ENCODE data around the gene SSBP3. TPM values are rescaled to one million over a fixed set of nuclear protein-coding genes. Genes with fewer than 3 reads are reported as not detected.

The SSBP3 gene
- total RNA-seq, 1 donor from 2014 or later, result 29.7 TPM

GRCh38 chr1:54307305-54307704, 98.9 kb downstream of the SSBP3 start:
- no peaks in the 10 kb centered on the region for H3K4me1 Mint-ChIP-seq
- ATAC-seq (ENCODE audit: low read depth) (no peak), DNase-seq (no peak)
- ChIA-PET CTCF (no interaction called here), POLR2A (no interaction called here)
- no peak overlapping the region for H3K27ac Mint-ChIP-seq
- H3K36me3 Mint-ChIP-seq (ENCODE audit: low read depth), result no peaks in the 10 kb centered on the region
- intact Hi-C loops (cut with micrococcal nuclease), result no loop called here
- H3K4me3 Mint-ChIP-seq, result no peak overlapping the region
- no peaks in the 10 kb centered on the region for H3K9me3 Mint-ChIP-seq
- TF ChIP-seq, protein P1, sequence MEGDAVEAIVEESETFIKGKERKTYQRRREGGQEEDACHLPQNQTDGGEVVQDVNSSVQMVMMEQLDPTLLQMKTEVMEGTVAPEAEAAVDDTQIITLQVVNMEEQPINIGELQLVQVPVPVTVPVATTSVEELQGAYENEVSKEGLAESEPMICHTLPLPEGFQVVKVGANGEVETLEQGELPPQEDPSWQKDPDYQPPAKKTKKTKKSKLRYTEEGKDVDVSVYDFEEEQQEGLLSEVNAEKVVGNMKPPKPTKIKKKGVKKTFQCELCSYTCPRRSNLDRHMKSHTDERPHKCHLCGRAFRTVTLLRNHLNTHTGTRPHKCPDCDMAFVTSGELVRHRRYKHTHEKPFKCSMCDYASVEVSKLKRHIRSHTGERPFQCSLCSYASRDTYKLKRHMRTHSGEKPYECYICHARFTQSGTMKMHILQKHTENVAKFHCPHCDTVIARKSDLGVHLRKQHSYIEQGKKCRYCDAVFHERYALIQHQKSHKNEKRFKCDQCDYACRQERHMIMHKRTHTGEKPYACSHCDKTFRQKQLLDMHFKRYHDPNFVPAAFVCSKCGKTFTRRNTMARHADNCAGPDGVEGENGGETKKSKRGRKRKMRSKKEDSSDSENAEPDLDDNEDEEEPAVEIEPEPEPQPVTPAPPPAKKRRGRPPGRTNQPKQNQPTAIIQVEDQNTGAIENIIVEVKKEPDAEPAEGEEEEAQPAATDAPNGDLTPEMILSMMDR (IDR thresholded peaks at IDR 0.05), result no peak
- no peaks in the 10 kb centered on the region for H3K27me3 Mint-ChIP-seq

- TF ChIP-seq, protein P1 (IDR thresholded peaks at IDR 0.05), result no peak
- intact Hi-C loops (cut with micrococcal nuclease), result no loop called here
- ATAC-seq (ENCODE audit: low read depth) (no peak), DNase-seq (no peak)
- H3K4me1 Mint-ChIP-seq, result no peaks in the 10 kb centered on the region
- H3K9me3 Mint-ChIP-seq, result no peaks in the 10 kb centered on the region
- H3K27ac Mint-ChIP-seq, result no peak overlapping the region
- POLR2A ChIA-PET, result no interaction called here
- CTCF ChIA-PET, result no interaction called here
- H3K4me3 Mint-ChIP-seq, result no peak overlapping the region
- no peaks in the 10 kb centered on the region for H3K36me3 Mint-ChIP-seq (ENCODE audit: low read depth)
- no peaks in the 10 kb centered on the region for H3K27me3 Mint-ChIP-seq
These were observed 100.2 kb downstream of the SSBP3 start for GRCh38 chr1:54305906-54306514.

- ChIA-PET CTCF (no interaction called here), POLR2A (no interaction called here)
- Mint-ChIP-seq H3K27me3 (no peaks in the 10 kb centered on the region), H3K4me3 (no peak overlapping the region), H3K36me3 (ENCODE audit: low read depth) (no peaks in the 10 kb centered on the region), H3K27ac (no peak overlapping the region), H3K4me1 (peaks cover 7% of the 10 kb centered on the region), H3K9me3 (no peaks in the 10 kb centered on the region)
- ATAC-seq (ENCODE audit: low read depth), result no peak
- no peak for DNase-seq
- TF ChIP-seq, protein P1 (IDR thresholded peaks at IDR 0.05), result no peak
- intact Hi-C loops (cut with micrococcal nuclease), result no loop called here
These were observed 101.7 kb downstream of the SSBP3 start for GRCh38 chr1:54304518-54304917.

- no peak overlapping the region for H3K4me3 Mint-ChIP-seq
- POLR2A ChIA-PET, result no interaction called here
- intact Hi-C loops (cut with micrococcal nuclease), result no loop called here
- no peaks in the 10 kb centered on the region for H3K36me3 Mint-ChIP-seq (ENCODE audit: low read depth)
- CTCF ChIA-PET, result no interaction called here
- DNase-seq (no peak), ATAC-seq (ENCODE audit: low read depth) (no peak)
- no peaks in the 10 kb centered on the region for H3K9me3 Mint-ChIP-seq
- no peaks in the 10 kb centered on the region for H3K27me3 Mint-ChIP-seq
- no peak overlapping the region for H3K27ac Mint-ChIP-seq
- H3K4me1 Mint-ChIP-seq, result peaks cover 20% of the 10 kb centered on the region
- TF ChIP-seq, protein P1 (IDR thresholded peaks at IDR 0.05), result no peak
These were observed 103.0 kb downstream of the SSBP3 start for GRCh38 chr1:54302951-54303843.

DNA sequence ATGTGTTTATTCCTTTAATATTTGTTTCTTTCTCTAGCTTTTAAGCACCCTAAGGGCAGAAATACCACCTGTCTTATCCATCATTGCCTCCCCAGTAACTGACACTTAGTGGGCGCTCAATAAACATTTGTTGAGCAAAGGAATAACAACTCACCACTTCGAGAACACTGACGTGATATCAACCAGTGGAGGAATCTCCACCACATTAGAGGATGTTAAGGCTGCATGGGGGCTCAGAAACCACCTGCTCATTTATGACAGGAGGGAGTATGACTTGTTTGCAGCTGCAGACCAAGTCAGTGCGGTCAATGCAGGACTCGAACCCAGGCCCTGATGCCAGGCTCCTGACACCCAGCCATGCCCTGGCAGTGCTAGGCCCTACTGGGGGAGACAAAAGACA, 103.6 kb downstream of the SSBP3 start:
- H3K4me1 Mint-ChIP-seq, result peaks cover 23% of the 10 kb centered on the region
- TF ChIP-seq, protein P1 (IDR thresholded peaks at IDR 0.05), result no peak

More for the DNA sequence above, 103.6 kb downstream of the SSBP3 start:
- DNase-seq, result no peak
- Mint-ChIP-seq H3K36me3 (ENCODE audit: low read depth) (no peaks in the 10 kb centered on the region), H3K4me3 (no peak overlapping the region), H3K27ac (no peak overlapping the region), H3K27me3 (no peaks in the 10 kb centered on the region), H3K9me3 (no peaks in the 10 kb centered on the region)
- intact Hi-C loops (cut with micrococcal nuclease), result no loop called here
- ChIA-PET POLR2A (no interaction called here), CTCF (no interaction called here)
- ATAC-seq (ENCODE audit: low read depth), result no peak

Data from activated B cell treated with CpG ODN at 0.5 μM for 24 hours (primary cell).